H1 (cell line): ENCODE measurements around the gene OTC. TPM values are rescaled to one million over a fixed set of nuclear protein-coding genes. Genes with fewer than 3 reads are reported as not detected.

ENCODE experiments used
- CTCF ChIA-PET: fragments of 300-600 bp; sonication (Branson Sonifier 250); formaldehyde crosslinking; loops from one replicate; lab custom pipeline; 2021; ENCODE audit not compliant: partially characterized antibody; lab: Charles Lee
- POLR2A ChIA-PET: fragments of 300-600 bp; sonication (Branson Sonifier 250); formaldehyde crosslinking; loops from one replicate; lab custom pipeline; 2021; ENCODE audit warnings: inconsistent platforms; ENCODE audit not compliant: partially characterized antibody; lab: Charles Lee
- DNase-seq, 2 experiments: peaks; one replicate each; pipeline versions ENCODE4 v3.0.0 to v3.0.0-alpha.2; 2010 to 2022; ENCODE audit warnings: low spot score in 2 of 2, low read depth in 1 of 2, mixed read lengths in 1 of 2
- FAIRE-seq: peaks from 2 replicates; lab custom pipeline; 2011; peaks lifted over from hg19 to GRCh38; lab: Jason Lieb, UNC
- H2AFZ ChIP-seq: 2 replicates; pipeline ENCODE4 v1.8.1; 2012; ENCODE audit warnings: low read length, inconsistent platforms
- H2AK5ac ChIP-seq: 2 replicates; pipeline ENCODE4 v1.6.1; 2013; ENCODE audit warnings: low read depth, low read length
- H2BK120ac ChIP-seq: replicated peaks from 2 replicates; pipeline ENCODE3; 2013; ENCODE audit warnings: low read depth, low read length, inconsistent platforms
- H2BK12ac ChIP-seq: 2 replicates; pipeline ENCODE4 v1.6.1; 2013; ENCODE audit warnings: low read depth, low read length
- H2BK15ac ChIP-seq: 2 replicates; pipeline ENCODE4 v1.6.1; 2013; ENCODE audit warnings: low read length
- H2BK20ac ChIP-seq: 2 replicates; pipeline ENCODE4 v1.6.1; 2013; ENCODE audit warnings: low read length
- H2BK5ac ChIP-seq: 2 replicates; pipeline ENCODE4 v1.6.1; 2013; ENCODE audit warnings: low read depth, low read length
- H3K14ac ChIP-seq: 2 replicates; pipeline ENCODE4 v1.6.1; 2013; ENCODE audit warnings: inconsistent platforms; ENCODE audit not compliant: insufficient read length
- H3K18ac ChIP-seq: 2 replicates; pipeline ENCODE4 v1.6.1; 2013; ENCODE audit warnings: low read length; ENCODE audit errors: extremely low read depth
- H3K23ac ChIP-seq: 2 replicates; pipeline ENCODE4 v1.6.1; 2013; ENCODE audit warnings: inconsistent platforms; ENCODE audit not compliant: insufficient read length
- H3K23me2 ChIP-seq: 2 replicates; pipeline ENCODE4 v1.6.1; 2013; ENCODE audit warnings: low read depth, low read length
- H3K27ac ChIP-seq: 2 replicates; pipeline ENCODE4 v1.6.1; 2011; ENCODE audit warnings: low read depth, low read length, inconsistent platforms
- H3K27me3 ChIP-seq, 4 experiments: replicated peaks in 1 of 4; 1 replicate in 1 of 4; 2 replicates in 3 of 4; pipeline versions ENCODE4 v1.6.1 to v1.8.1; 2011 to 2013; ENCODE audit warnings: low read length in 3 of 4, mild to moderate bottlenecking in 3 of 4, inconsistent platforms in 2 of 4, mixed read lengths in 2 of 4, moderate library complexity in 1 of 4; ENCODE audit not compliant: control insufficient read depth in 3 of 4, insufficient read depth in 3 of 4; ENCODE audit errors: extremely low read depth in 1 of 4
- H3K36me3 ChIP-seq, 4 experiments: 2 replicates each; pipeline versions ENCODE4 v1.6.1 to v1.8.1; 2011 to 2013; ENCODE audit warnings: mild to moderate bottlenecking in 4 of 4, low read length in 3 of 4, moderate library complexity in 2 of 4, control low read depth in 1 of 4, inconsistent platforms in 1 of 4; ENCODE audit not compliant: insufficient read depth in 4 of 4, control insufficient read depth in 2 of 4
- H3K4ac ChIP-seq: replicated peaks from 2 replicates; pipeline ENCODE3; 2013; ENCODE audit warnings: low read length, low read depth, mixed read lengths, inconsistent platforms; ENCODE audit not compliant: insufficient read length
- H3K4me1 ChIP-seq, 4 experiments: replicated peaks in 1 of 4; 1 replicate in 1 of 4; 2 replicates in 3 of 4; pipeline versions ENCODE4 v1.6.1 to v1.8.1; 2011 to 2013; ENCODE audit warnings: low read length in 3 of 4, inconsistent platforms in 2 of 4, mixed read lengths in 1 of 4; ENCODE audit not compliant: insufficient read depth in 4 of 4, control insufficient read depth in 3 of 4
- H3K4me2 ChIP-seq, 2 experiments: 2 replicates each; pipeline versions ENCODE4 v1.6.1 to v1.8.1; 2011 to 2013; ENCODE audit warnings: low read depth in 2 of 2, low read length in 2 of 2, control low read depth in 1 of 2, inconsistent platforms in 1 of 2, mild to moderate bottlenecking in 1 of 2; ENCODE audit not compliant: insufficient read depth in 1 of 2
- H3K4me3 ChIP-seq, 4 experiments: fragments of 200-600, 300-600 bp in 1 of 4; sonication (generic), shearing (Covaris generic), sonication (Bioruptor Twin) in 1 of 4; 2 replicates each; pipeline versions ENCODE4 v1.5.1 to v1.8.1; 2011 to 2016; ENCODE audit warnings: low read length in 4 of 4, low read depth in 3 of 4, control low read depth in 2 of 4, inconsistent platforms in 2 of 4, mild to moderate bottlenecking in 2 of 4, mixed read lengths in 1 of 4, moderate library complexity in 1 of 4; ENCODE audit not compliant: insufficient read depth in 2 of 4; ENCODE audit errors: extremely low read depth in 1 of 4
- H3K56ac ChIP-seq: replicated peaks from 2 replicates; pipeline ENCODE3; 2013; ENCODE audit warnings: low read depth, mild to moderate bottlenecking, mixed read lengths, low read length, inconsistent platforms; ENCODE audit not compliant: insufficient read length
- H3K79me1 ChIP-seq: 2 replicates; pipeline ENCODE4 v1.6.1; 2013; ENCODE audit warnings: low read depth, low read length, control low read depth
- H3K79me2 ChIP-seq, 2 experiments: 2 replicates each; pipeline versions ENCODE4 v1.6.1 to v1.8.1; 2012 to 2013; ENCODE audit warnings: low read length in 2 of 2, mild to moderate bottlenecking in 2 of 2, inconsistent platforms in 1 of 2; ENCODE audit not compliant: insufficient read depth in 2 of 2, control insufficient read depth in 1 of 2
- H3K9ac ChIP-seq, 4 experiments: replicated peaks in 1 of 4; 1 replicate in 1 of 4; 2 replicates in 3 of 4; pipeline versions ENCODE4 v1.6.1 to v1.8.1; 2011 to 2013; ENCODE audit warnings: low read depth in 3 of 4, low read length in 3 of 4, control low read depth in 2 of 4, mild to moderate bottlenecking in 2 of 4, moderate library complexity in 2 of 4, inconsistent platforms in 1 of 4; ENCODE audit errors: extremely low read depth in 1 of 4
- H3K9me3 ChIP-seq, 2 experiments: 2 replicates each; pipeline versions ENCODE4 v1.6.1 to v1.8.1; 2012 to 2013; ENCODE audit warnings: mild to moderate bottlenecking in 2 of 2, moderate library complexity in 2 of 2, control low read depth in 1 of 2, inconsistent platforms in 1 of 2, low read depth in 1 of 2, low read length in 1 of 2, mixed read lengths in 1 of 2; ENCODE audit not compliant: insufficient read depth in 2 of 2
- H4K20me1 ChIP-seq, 2 experiments: replicated peaks in 1 of 2; 2 replicates each; pipeline versions ENCODE3 to v1.8.1; 2011 to 2013; ENCODE audit warnings: inconsistent platforms in 2 of 2, low read length in 2 of 2, mild to moderate bottlenecking in 1 of 2; ENCODE audit not compliant: insufficient read depth in 2 of 2, control insufficient read depth in 1 of 2
- H4K5ac ChIP-seq: 2 replicates; pipeline ENCODE4 v1.6.1; 2013; ENCODE audit warnings: low read length, low read depth, mixed read lengths, inconsistent platforms; ENCODE audit not compliant: insufficient read length
- H4K8ac ChIP-seq: 2 replicates; pipeline ENCODE4 v1.8.0; 2013; ENCODE audit warnings: mild to moderate bottlenecking, moderate library complexity, low read length, inconsistent platforms; ENCODE audit not compliant: insufficient read depth; ENCODE audit errors: extremely low read depth
- H4K91ac ChIP-seq: replicated peaks from 2 replicates; pipeline ENCODE3; 2013; ENCODE audit warnings: low read length, mixed read lengths, inconsistent platforms; ENCODE audit not compliant: insufficient read length
- ATF2 ChIP-seq: IDR thresholded peaks from 2 replicates; pipeline ENCODE4 v1.6.1; 2012; ENCODE audit warnings: low read length, inconsistent platforms
- BACH1 ChIP-seq: IDR thresholded peaks from 2 replicates; pipeline ENCODE4 v1.6.1; 2012; ENCODE audit warnings: low read length, improper control_type of control experiment
- BRCA1 ChIP-seq: IDR thresholded peaks from 2 replicates; pipeline ENCODE4 v1.6.1; 2012; ENCODE audit warnings: low read depth, low read length, improper control_type of control experiment
- CBX5 ChIP-seq: fragments of 300-800, 300-1000 bp; sonication (generic); IDR thresholded peaks from 2 replicates; pipeline ENCODE4 v1.7.1; 2016; ENCODE audit warnings: antibody characterized with exemption, low read length, low read depth
- CEBPB ChIP-seq: IDR thresholded peaks from 2 replicates; pipeline ENCODE4 v1.6.1; 2012; ENCODE audit warnings: low read depth, low read length
- CHD2 ChIP-seq: IDR thresholded peaks from 2 replicates; pipeline ENCODE4 v1.6.1; 2012; ENCODE audit warnings: low read length, improper control_type of control experiment
- E2F6 ChIP-seq: IDR thresholded peaks from 2 replicates; pipeline ENCODE4 v1.6.1; 2012; ENCODE audit warnings: inconsistent platforms
- KDM5A ChIP-seq: fragments of 200-600 bp; IDR thresholded peaks from 2 replicates; pipeline ENCODE4 v1.7.1; 2012; ENCODE audit warnings: mild to moderate bottlenecking, low read length, inconsistent platforms, mixed read lengths
- NRF1 ChIP-seq: IDR thresholded peaks from 2 replicates; pipeline ENCODE4 v1.6.1; 2011; ENCODE audit warnings: mild to moderate bottlenecking, low read depth, low read length, improper control_type of control experiment
- RFX5 ChIP-seq: IDR thresholded peaks from 2 replicates; pipeline ENCODE4 v1.6.1; 2011; ENCODE audit warnings: low read depth, low read length, improper control_type of control experiment, borderline replicate concordance
- SIN3A ChIP-seq, 2 experiments: IDR thresholded peaks in 1 of 2; conservative IDR thresholded peaks in 1 of 2; 2 replicates each; pipeline ENCODE4 v1.6.1; 2011 to 2012; ENCODE audit warnings: low read length in 2 of 2, improper control_type of control experiment in 1 of 2, low read depth in 1 of 2, mild to moderate bottlenecking in 1 of 2
- USF2 ChIP-seq: IDR thresholded peaks from 2 replicates; pipeline ENCODE4 v1.6.1; 2011; ENCODE audit warnings: low read length, improper control_type of control experiment
- WGBS, 2 experiments: shearing (Covaris generic) in 1 of 2; methylation state at CpG; one replicate each; pipeline versions ENCODE4 v1.1.6 to v1.1.7; 2013 to 2015; ENCODE audit warnings: low lambda C conversion rate in 2 of 2, mixed read lengths in 2 of 2, inconsistent platforms in 1 of 2, low coverage in 1 of 2, missing lambda C conversion rate in 1 of 2; ENCODE audit not compliant: insufficient replicate concordance in 2 of 2, insufficient coverage in 1 of 2, insufficient read length in 1 of 2; ENCODE audit errors: extremely low coverage in 1 of 2, missing lambda C conversion rate in 1 of 2; 5-methylcytosine and 5-hydroxymethylcytosine counted together
- polyA plus RNA-seq, 7 experiments: library from polyadenylated mRNA; depleted of rRNA in 3 of 7; stranded (reverse) in 5 of 7; unstranded in 2 of 7; fragments of >200 nt in 5 of 7; fragments of 200-250 nt in 2 of 7; gene quantifications; 1 replicate in 5 of 7; 2 replicates in 1 of 7; 4 replicates in 1 of 7; pipeline versions ENCODE4 v1.2.1 to v1.2.3, GENCODE V29; 2011 to 2013; ENCODE audit warnings: missing spikeins in 2 of 7, mixed read lengths in 2 of 7
- total RNA-seq: library from RNA; stranded (reverse); fragmentation: NEBNext Ultra II Directional; extraction: Animal tissue kit (Norgen Biotek cat#: 25700); gene quantifications from 2 replicates; pipeline ENCODE4 v1.2.1, GENCODE V29; 2021

Gene OTC
- total and polyA plus RNA-seq, 2 of the 8 experiments (the other 6 are each of a cell fraction or from before 2014, with no cell fraction given): not detected

GRCh38 chrX:38315186-38315585 lies 37.2 kb upstream of the OTC start:
- POLR2A ChIA-PET: no interaction called here
- TF ChIP-seq CEBPB (no peak), BACH1 (no peak), SIN3A (conservative IDR thresholded peaks at IDR 0.05 in 1 of 2, IDR thresholded peaks at IDR 0.05 in 1 of 2; ENCODE audit: low read depth in 1 of 2, low read length in 2 of 2) (no peak), USF2 (no peak), KDM5A (no peak), CBX5 (no peak), NRF1 (no peak), RFX5 (no peak), E2F6 (no peak), CHD2 (no peak), ATF2 (no peak), BRCA1 (no peak)

More at GRCh38 chrX:38315186-38315585, 37.2 kb upstream of the OTC start:
- Histone ChIP-seq H4K8ac (no peak overlapping the region), H2AK5ac (no peak overlapping the region), H2BK20ac (no peak overlapping the region), H3K18ac (no peak overlapping the region), H3K23ac (no peak overlapping the region), H2BK5ac (no peak overlapping the region), H4K20me1 (no peaks in the 10 kb centered on the region), H4K5ac (no peak overlapping the region), H3K4me2 (no peak overlapping the region), H3K4ac (no peak overlapping the region), H3K4me3 (no peak overlapping the region), H3K56ac (no peak overlapping the region), H2BK15ac (no peak overlapping the region), H3K79me1 (no peaks in the 10 kb centered on the region), H3K4me1 (no peaks in the 10 kb centered on the region; a peak in 1 of 7 replicates), H2AFZ (no peak overlapping the region), H3K36me3 (peaks cover 0 to 3% (median 0%) of the 10 kb centered on the region in 4 experiments; a peak in 2 of 8 replicates), H3K14ac (no peak overlapping the region), H3K27me3 (no peaks in the 10 kb centered on the region), H3K23me2 (no peaks in the 10 kb centered on the region), H2BK120ac (no peak overlapping the region), H3K9ac (no peak overlapping the region), H4K91ac (no peak overlapping the region), H2BK12ac (no peak overlapping the region), H3K27ac (no peak overlapping the region), H3K9me3 (no peaks in the 10 kb centered on the region), H3K79me2 (no peaks in the 10 kb centered on the region)
- CTCF ChIA-PET: no interaction called here
- FAIRE-seq (no peak), DNase-seq (no peak)
- WGBS, 2 experiments: 91% methylated on average over 7 of the region's 7 CpGs; no CpG with 5 or more reads in 1 of the 2 experiments
